GM18502 (cell line): ENCODE data around the gene LMLN.
"Not testable (repeated sequence)": the region's sequence is repeated elsewhere in the genome, so short reads cannot be mapped to it uniquely, and the experiment has no call there.

Experiments used
- ATAC-seq: cut with Tn5 transposase; IDR thresholded peaks from one replicate; pipeline ENCODE4 v1.9.1; 2021; ENCODE audit warnings: mild to moderate bottlenecking; ENCODE audit not compliant: unreplicated experiment, poor library complexity

LMLN gene

GRCh38 chr3:197959891-197960693 is at the start of gene LMLN:
Gene LMLN (plus strand): TSS chr3:197960217. CDS start chr3:197960246, 29 bp downstream.
- ATAC-seq = peak; percentile 98

DNA sequence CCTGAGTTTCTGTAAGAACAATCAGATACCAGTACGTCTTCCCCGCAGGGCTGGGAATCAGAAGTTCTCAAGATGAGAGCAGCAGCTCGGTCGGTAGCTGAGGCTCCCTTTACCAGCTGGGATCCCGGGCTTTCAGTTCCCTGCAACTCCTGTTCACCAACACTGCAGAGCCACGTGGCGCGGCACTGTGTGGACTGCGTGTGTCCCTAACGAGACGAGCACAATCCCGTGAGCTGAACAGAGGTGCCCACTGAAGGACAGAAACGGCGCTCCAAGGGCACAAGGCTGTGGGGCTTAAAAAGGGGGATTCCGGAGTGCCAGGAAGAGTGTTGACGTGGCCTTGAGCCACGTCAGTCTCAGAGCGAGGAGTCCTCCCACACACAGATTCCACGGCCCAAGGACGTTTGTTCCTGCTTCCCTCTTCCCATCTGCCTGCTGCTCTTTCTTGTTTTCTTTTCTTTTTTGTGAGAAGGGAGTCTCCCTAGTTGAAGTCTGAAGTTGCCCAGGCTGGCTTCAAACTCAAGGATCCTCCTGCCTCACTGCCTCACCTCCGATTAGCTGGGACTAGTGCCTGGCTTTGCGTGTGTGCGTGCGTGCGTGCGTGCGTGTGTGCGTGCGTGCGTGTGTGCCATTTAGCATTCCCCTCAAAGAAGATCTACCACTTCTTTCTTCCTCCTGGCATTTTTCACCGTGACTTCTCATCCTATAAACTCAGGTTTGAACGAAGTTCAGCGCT is 47.1 kb upstream of the LMLN start:
- no peak for ATAC-seq

- ATAC-seq = no peak
These were observed 46.2 kb upstream of the LMLN start for GRCh38 chr3:197913641-197914380.

- ATAC-seq = not testable (repeated sequence)
These were observed 38.4 kb upstream of the LMLN start for GRCh38 chr3:197921429-197922275.

DNA sequence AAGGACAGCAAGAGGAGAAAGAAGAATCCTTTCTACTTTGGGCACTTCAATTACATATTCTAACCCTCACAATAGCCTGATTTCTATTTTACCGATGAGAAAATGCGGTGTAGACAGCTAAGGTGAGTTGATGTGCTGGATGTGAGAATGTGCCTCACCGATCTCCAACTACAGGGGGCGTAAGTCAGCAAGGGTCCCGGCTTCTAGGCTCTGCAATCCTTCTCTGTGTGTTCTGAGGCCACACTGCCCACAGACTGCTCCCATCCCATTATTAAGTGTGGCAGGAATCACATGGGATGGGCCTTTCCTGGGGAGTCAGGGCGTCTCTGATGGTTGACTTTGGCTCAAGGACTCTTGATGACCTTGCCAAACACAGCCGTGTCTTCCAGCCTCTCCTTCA is 33.6 kb upstream of the LMLN start:
- ATAC-seq = no peak

- not testable (repeated sequence) for ATAC-seq
These were observed 32.4 kb upstream of the LMLN start for GRCh38 chr3:197927578-197927977.

DNA sequence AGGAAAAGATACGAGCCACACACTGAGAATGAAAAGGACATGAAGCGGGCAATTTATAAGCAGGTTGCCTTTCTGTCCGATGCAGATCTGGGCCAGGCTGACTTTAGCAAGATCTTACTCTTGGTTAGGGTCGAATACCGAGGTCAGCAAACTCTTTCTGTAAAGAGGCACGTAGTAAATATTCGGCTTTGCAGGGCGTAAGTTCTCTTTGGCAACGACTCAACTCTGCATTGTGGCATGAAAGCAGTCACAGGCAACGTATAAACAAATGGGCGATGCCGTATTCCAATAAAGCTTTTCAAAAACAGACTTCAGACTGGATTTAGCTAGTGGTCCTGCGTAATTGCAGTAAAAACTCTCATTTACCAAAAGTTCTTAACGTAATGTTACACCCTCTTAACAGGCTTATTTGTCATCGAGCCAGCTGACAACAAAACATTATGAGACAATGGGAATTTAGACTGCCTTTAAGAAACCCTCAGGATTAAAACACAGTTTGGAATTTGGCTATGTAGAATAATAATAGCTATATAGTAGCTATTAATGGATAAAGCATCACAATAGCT is 23.1 kb upstream of the LMLN start:
- ATAC-seq = no peak

- no peak for ATAC-seq
These were observed 19.2 kb upstream of the LMLN start for GRCh38 chr3:197940745-197941384.

DNA sequence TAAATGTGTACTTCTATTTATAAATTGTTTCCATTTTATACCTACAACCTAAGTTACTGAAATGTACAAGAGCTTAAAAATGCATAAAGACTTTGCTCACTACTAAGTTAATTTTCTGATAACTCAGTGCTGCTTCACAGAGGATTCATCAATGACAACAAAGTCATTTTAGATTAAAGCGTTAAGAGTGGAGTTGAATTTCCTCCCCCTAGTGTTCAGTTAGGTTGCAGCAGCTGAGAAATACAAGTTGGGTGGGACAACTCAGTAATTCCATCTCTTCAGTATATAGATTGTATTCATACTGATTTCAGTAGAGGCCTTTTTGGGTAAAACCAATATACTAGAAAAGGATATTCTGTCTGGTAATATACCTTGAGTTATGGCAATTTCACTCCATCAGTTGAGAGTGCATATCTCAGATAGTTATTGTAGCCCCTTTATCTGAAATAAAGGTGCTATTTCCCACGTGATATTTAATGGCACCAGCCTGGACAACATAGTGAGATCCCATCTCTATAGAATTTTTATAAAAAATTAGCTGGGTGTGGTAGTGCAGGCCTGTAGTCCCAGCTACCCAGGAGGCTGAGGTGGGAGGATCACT is 17.0 kb upstream of the LMLN start:
- ATAC-seq = no peak

DNA sequence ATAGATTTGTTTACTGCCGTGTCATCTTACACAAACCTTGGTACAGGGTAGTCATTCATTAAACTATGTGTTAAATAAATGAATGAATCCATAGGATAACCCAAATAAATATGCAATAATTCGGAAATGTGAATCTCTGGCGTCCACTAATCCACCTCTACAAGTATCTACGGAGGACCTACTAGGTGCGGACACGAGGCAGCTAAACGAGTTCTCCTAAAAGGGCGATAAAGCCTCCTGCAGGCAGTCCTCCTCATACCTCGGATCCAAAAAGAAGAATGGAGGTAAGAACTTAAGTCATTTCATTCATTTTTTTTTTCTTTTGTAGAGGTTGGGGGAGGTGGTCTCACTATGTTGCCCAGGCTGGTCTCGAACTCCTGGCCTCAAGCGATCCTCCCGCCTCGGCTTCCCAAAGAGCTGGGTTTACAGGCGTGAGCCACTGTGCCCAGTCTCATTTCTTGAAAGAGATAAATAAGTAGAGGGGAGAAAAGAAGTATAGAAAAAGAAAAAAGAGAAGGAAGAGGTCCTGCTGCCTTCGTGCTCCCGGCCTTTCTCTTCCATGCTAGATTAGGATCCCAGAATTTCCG is 10.7 kb upstream of the LMLN start:
- ATAC-seq = no peak

DNA sequence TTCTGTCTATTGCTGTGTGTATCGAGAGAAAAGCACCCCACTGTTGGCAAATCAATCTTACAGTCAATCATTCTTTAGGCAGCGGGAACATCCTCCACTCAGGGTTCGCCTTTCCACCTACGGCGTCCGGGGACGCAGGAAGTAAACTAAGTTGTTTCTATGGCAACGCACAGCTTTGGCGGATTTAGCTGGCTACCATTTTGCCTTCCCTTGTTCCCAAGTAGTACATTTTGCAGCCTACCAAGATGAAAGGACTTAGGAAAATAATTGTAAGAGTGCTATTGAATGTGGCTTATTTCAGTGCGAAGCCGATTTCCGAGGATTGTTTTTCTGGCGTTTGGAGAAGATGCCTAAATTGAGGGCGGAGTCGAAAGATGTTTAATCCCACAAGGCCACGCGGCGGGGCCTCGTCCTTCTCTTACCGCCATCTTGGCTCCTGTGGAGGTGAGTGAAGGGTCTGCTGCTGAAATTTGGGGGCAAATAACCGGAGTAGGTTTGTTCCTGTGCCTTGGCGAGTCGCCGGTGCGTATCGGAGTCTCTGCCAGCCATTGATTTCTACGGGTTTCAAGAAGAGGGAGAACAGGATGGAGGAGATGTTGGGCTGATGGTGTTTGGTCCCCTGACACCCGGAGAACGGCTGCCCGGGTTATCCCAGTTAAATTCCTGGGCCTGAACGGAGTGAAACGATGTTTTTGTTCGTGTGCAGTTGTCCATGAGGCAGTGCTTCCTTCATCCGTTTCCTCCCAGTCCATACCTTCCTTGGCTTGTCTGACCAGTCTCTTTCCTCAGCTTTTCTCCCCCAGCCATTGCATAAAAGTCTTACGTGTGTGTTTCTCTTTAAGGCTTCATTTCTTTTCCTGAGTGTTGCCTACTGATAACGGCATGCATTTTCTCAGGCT is 10.0 kb upstream of the LMLN start, which contains the start of gene RPL35A:
RPL35A (plus strand) TSS at position 413 of the 899 bp plus-strand sequence. CDS start 778 bp downstream, outside the sequence.
- ATAC-seq = peak; percentile 90

- ATAC-seq = no peak
These were observed 9.3 kb upstream of the LMLN start for GRCh38 chr3:197950677-197951061.

GRCh38 chr3:197951392-197951990 is 8.5 kb upstream of the LMLN start:
- ATAC-seq = no peak

DNA sequence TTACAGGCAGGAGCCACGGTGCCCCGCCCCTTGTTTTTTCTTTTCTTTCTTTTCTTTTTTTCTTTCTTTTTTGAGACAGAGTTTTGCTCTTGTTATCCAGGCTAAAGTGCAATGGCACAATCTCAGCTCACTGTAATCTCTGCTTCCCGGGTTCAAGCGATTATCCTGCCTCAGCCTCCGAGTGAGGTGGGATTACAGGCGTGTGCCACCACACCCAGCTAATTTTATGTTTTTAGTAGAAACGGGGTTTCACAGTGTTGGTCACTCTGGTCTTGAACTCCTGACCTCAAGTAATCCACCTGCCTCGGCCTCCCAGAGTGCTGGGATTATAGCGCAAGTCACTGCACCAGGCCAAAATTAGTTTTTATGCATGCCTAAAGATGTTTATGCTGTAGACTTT is 7.6 kb upstream of the LMLN start:
- no peak for ATAC-seq

DNA sequence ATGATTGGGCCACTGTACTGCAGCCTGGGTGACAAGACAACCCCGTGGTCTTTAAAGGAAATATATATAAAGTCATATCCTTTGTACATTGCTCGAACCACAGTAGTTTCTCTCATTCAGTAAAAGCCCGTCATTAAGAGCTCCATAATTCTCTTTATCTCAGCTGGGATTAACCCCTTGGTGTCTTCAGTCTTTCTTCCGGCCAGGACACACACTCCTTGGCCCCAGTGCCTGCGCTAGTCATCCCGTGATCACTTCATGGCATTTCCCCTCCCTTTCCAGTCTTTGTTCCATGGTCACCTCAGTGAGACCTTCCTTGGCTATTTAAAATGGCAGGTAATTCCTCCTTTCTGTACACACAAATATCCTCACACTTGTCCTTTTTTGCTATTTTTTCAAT is 6.7 kb upstream of the LMLN start:
- ATAC-seq = no peak

GRCh38 chr3:197953881-197954280 is 6.1 kb upstream of the LMLN start:
- ATAC-seq = no peak

GRCh38 chr3:197955892-197956477 is 4.0 kb upstream of the LMLN start:
- ATAC-seq = no peak
